ENCODE data around the gene BHLHE40. TPM values are rescaled to one million over a fixed set of nuclear protein-coding genes. Genes with fewer than 3 reads are reported as not detected.

Gene BHLHE40
- total and polyA plus RNA-seq, 2 of the 13 experiments (the other 11 are each of a cell fraction or from before 2014, with no cell fraction given) = 1.8 to 51.0 TPM

GRCh38 chr3:4986782-4987537 lies 7.7 kb downstream of the BHLHE40 start (continued):
- no peak for TF ChIP-seq ZNF496 (CRISPR knock-in tag; IDR thresholded peaks at IDR 0.05; ENCODE audit: insufficient replicate concordance)
- peak; percentile 97 for TF ChIP-seq ZNF230 (CRISPR knock-in tag; IDR thresholded peaks at IDR 0.05)
- peak; percentile 86 for TF ChIP-seq GATAD1 (CRISPR knock-in tag; IDR thresholded peaks at IDR 0.05)
- TF ChIP-seq ATRX (CRISPR knock-in tag; IDR thresholded peaks at IDR 0.05; ENCODE audit: borderline replicate concordance) = no peak
- TF ChIP-seq NFAT5 (CRISPR knock-in tag; IDR thresholded peaks at IDR 0.05) = peak; percentile 33; the same call in 1 of the 2 replicates
- TF ChIP-seq DPF2 (CRISPR knock-in tag; IDR thresholded peaks at IDR 0.05; ENCODE audit: borderline replicate concordance, low read depth) = peak; percentile 97
- peak; percentile 85; the same call in 1 of the 2 replicates for TF ChIP-seq MZF1 (CRISPR knock-in tag; IDR thresholded peaks at IDR 0.05; ENCODE audit: borderline replicate concordance)
- TF ChIP-seq DR1 (CRISPR knock-in tag; IDR thresholded peaks at IDR 0.05) = 0 out of 2 replicates have a peak, but pooled peaks have one; percentile 58
- no peak for TF ChIP-seq CEBPZ (IDR thresholded peaks at IDR 0.05; ENCODE audit: low read length)
- TF ChIP-seq KMT2A (CRISPR knock-in tag; IDR thresholded peaks at IDR 0.05) = peak; percentile 67; the same call in 1 of the 2 replicates
- no peak for TF ChIP-seq ZNF484 (CRISPR knock-in tag; IDR thresholded peaks at IDR 0.05; ENCODE audit: borderline replicate concordance, low read depth)
- TF ChIP-seq PLRG1 (conservative IDR thresholded peaks at IDR 0.05) = no peak
- TF ChIP-seq CREBL2 (CRISPR knock-in tag; IDR thresholded peaks at IDR 0.05; ENCODE audit: borderline replicate concordance) = 0 out of 2 replicates have a peak, but pooled peaks have one; percentile 18
- peak; percentile 76 for TF ChIP-seq KDM1A (CRISPR knock-in tag; IDR thresholded peaks at IDR 0.05)
- peak; percentile 99 for TF ChIP-seq ZNF772 (CRISPR knock-in tag; IDR thresholded peaks at IDR 0.05)
- TF ChIP-seq ZNF775 (CRISPR knock-in tag; IDR thresholded peaks at IDR 0.05; ENCODE audit: borderline replicate concordance) = no peak
